ENCODE data around the gene HPN. TPM values are rescaled to one million over a fixed set of nuclear protein-coding genes. Genes with fewer than 3 reads are reported as not detected.
A peak's percentile ranks its signal among the peaks of the same experiment; 100 is the strongest.

The HPN gene
- total RNA-seq, 1 donor from 2014 or later: 36.4 TPM

GRCh38 chr19:35090506-35091214 lies 49.1 kb downstream of the HPN start:
- intact Hi-C loops (cut with DNase I): no loop called here
- H3K4me1 ChIP-seq: peaks cover 4% of the 10 kb centered on the region
- no peaks in the 10 kb centered on the region for H3K9me3 ChIP-seq
- peak; percentile 72 for DNase-seq
- no peak overlapping the region for H3K4me3 ChIP-seq
- H3K27me3 ChIP-seq: peaks cover 11% of the 10 kb centered on the region
- no peak overlapping the region for H3K27ac ChIP-seq
- peak; percentile 60 for TF ChIP-seq CTCF (IDR thresholded peaks at IDR 0.05)
- peak; percentile 95 for ATAC-seq
- no peaks in the 10 kb centered on the region for H3K36me3 ChIP-seq

- Histone ChIP-seq H3K27me3 (peaks cover 11% of the 10 kb centered on the region), H3K36me3 (no peaks in the 10 kb centered on the region), H3K9me3 (no peaks in the 10 kb centered on the region), H3K27ac (no peak overlapping the region), H3K4me1 (peaks cover 4% of the 10 kb centered on the region), H3K4me3 (no peak overlapping the region)
- intact Hi-C loops (cut with DNase I): no loop called here
- ATAC-seq (no peak), DNase-seq (no peak)
- TF ChIP-seq CTCF (IDR thresholded peaks at IDR 0.05): no peak
These were observed 51.9 kb downstream of the HPN start for GRCh38 chr19:35093430-35093829.

GRCh38 chr19:35093941-35094647 lies 52.6 kb downstream of the HPN start:
- H3K36me3 ChIP-seq: no peaks in the 10 kb centered on the region
- no peak overlapping the region for H3K4me3 ChIP-seq
- intact Hi-C loops (cut with DNase I): no loop called here
- no peaks in the 10 kb centered on the region for H3K9me3 ChIP-seq
- H3K27ac ChIP-seq: no peak overlapping the region
- DNase-seq (no peak), ATAC-seq (no peak)
- no peak for TF ChIP-seq CTCF (IDR thresholded peaks at IDR 0.05)
- peaks cover 11% of the 10 kb centered on the region for H3K27me3 ChIP-seq
- H3K4me1 ChIP-seq: peaks cover 4% of the 10 kb centered on the region

- DNase-seq: no peak
- intact Hi-C loops (cut with DNase I): no loop called here
- peaks cover 11% of the 10 kb centered on the region for H3K27me3 ChIP-seq
These were observed 53.1 kb downstream of the HPN start for GRCh38 chr19:35094656-35095055.

GRCh38 chr19:35095667-35096368 lies 54.3 kb downstream of the HPN start:
- intact Hi-C loops (cut with DNase I): no loop called here
- TF ChIP-seq CTCF (IDR thresholded peaks at IDR 0.05): no peak
- Histone ChIP-seq H3K4me1 (peaks cover 2% of the 10 kb centered on the region), H3K4me3 (no peak overlapping the region), H3K27me3 (peaks cover 8% of the 10 kb centered on the region), H3K9me3 (no peaks in the 10 kb centered on the region), H3K27ac (no peak overlapping the region), H3K36me3 (no peaks in the 10 kb centered on the region)
- ATAC-seq: no peak
- DNase-seq: no peak

More at GRCh38 chr19:35094656-35095055, 53.1 kb downstream of the HPN start:
- ATAC-seq: no peak
- Histone ChIP-seq H3K27ac (no peak overlapping the region), H3K4me1 (peaks cover 4% of the 10 kb centered on the region), H3K36me3 (no peaks in the 10 kb centered on the region), H3K4me3 (no peak overlapping the region), H3K9me3 (no peaks in the 10 kb centered on the region)
- TF ChIP-seq CTCF (IDR thresholded peaks at IDR 0.05): no peak
